ENCODE measurements around the gene TCF7L2. TPM values are rescaled to one million over a fixed set of nuclear protein-coding genes. Genes with fewer than 3 reads are reported as not detected.
A peak's percentile ranks its signal among the peaks of the same experiment; 100 is the strongest.

The TCF7L2 gene
- 45.0 TPM for total RNA-seq (ENCODE audit: insufficient read depth, low replicate concordance)

GRCh38 chr10:112949875-112950507, at the start of gene TCF7L2:
TSS of gene TCF7L2 (plus strand) at chr10:112950247. CDS start at chr10:112950757, 510 bp downstream.
- DNase-seq (ENCODE audit: low spot score), result peak; percentile 99

GRCh38 chr10:112902730-112903129, 47.3 kb upstream of the TCF7L2 start:
- no peak for DNase-seq (ENCODE audit: low spot score)

GRCh38 chr10:112904000-112904399, 46.0 kb upstream of the TCF7L2 start:
- DNase-seq (ENCODE audit: low spot score), result no peak

GRCh38 chr10:112906945-112907344, 43.1 kb upstream of the TCF7L2 start:
- DNase-seq (ENCODE audit: low spot score), result no peak

- no peak for DNase-seq (ENCODE audit: low spot score)
These were observed 42.2 kb upstream of the TCF7L2 start for GRCh38 chr10:112907893-112908292.

- no peak for DNase-seq (ENCODE audit: low spot score)
These were observed 38.8 kb upstream of the TCF7L2 start for GRCh38 chr10:112911206-112911605.

GRCh38 chr10:112912410-112912928, 37.6 kb upstream of the TCF7L2 start:
- no peak for DNase-seq (ENCODE audit: low spot score)

- DNase-seq (ENCODE audit: low spot score), result no peak
These were observed 36.8 kb upstream of the TCF7L2 start for GRCh38 chr10:112913255-112913654.

- DNase-seq (ENCODE audit: low spot score), result no peak
These were observed 36.3 kb upstream of the TCF7L2 start for GRCh38 chr10:112913661-112914287.

GRCh38 chr10:112914288-112914952, 35.6 kb upstream of the TCF7L2 start:
- DNase-seq (ENCODE audit: low spot score), result no peak

GRCh38 chr10:112915590-112916572, 34.2 kb upstream of the TCF7L2 start:
- peak; percentile 22 for DNase-seq (ENCODE audit: low spot score)

- DNase-seq (ENCODE audit: low spot score), result no peak
These were observed 32.4 kb upstream of the TCF7L2 start for GRCh38 chr10:112917681-112918080.

GRCh38 chr10:112918771-112919170, 31.3 kb upstream of the TCF7L2 start:
- DNase-seq (ENCODE audit: low spot score), result no peak

- no peak for DNase-seq (ENCODE audit: low spot score)
These were observed 30.3 kb upstream of the TCF7L2 start for GRCh38 chr10:112919721-112920120.

GRCh38 chr10:112926906-112927688, 22.9 kb upstream of the TCF7L2 start:
- DNase-seq (ENCODE audit: low spot score), result no peak

- no peak for DNase-seq (ENCODE audit: low spot score)
These were observed 22.1 kb upstream of the TCF7L2 start for GRCh38 chr10:112927980-112928379.

GRCh38 chr10:112932658-112933057, 17.4 kb upstream of the TCF7L2 start:
- DNase-seq (ENCODE audit: low spot score), result no peak

- no peak for DNase-seq (ENCODE audit: low spot score)
These were observed 15.9 kb upstream of the TCF7L2 start for GRCh38 chr10:112934193-112934592.

- DNase-seq (ENCODE audit: low spot score), result no peak
These were observed 11.1 kb upstream of the TCF7L2 start for GRCh38 chr10:112938808-112939482.

- DNase-seq (ENCODE audit: low spot score), result no peak
These were observed 4.2 kb upstream of the TCF7L2 start for GRCh38 chr10:112945811-112946210.

All from umbilical cord (tissue), 2 donors.